GM10266 (cell line): ENCODE data around the gene SH3RF3.
A peak's percentile ranks its signal among the peaks of the same experiment; 100 is the strongest.

Source experiments
- DNase-seq: peaks from one replicate; pipeline ENCODE4 v3.0.0; 2012; ENCODE audit errors: extremely low spot score
- TF ChIP-seq, protein P1 (sequence below): IDR thresholded peaks from 2 replicates; pipeline ENCODE4 v1.5.1; 2012; ENCODE audit warnings: mild to moderate bottlenecking, low read depth; ENCODE audit not compliant: control insufficient read depth, insufficient read depth; ENCODE audit errors: missing control alignments

Gene SH3RF3

DNA sequence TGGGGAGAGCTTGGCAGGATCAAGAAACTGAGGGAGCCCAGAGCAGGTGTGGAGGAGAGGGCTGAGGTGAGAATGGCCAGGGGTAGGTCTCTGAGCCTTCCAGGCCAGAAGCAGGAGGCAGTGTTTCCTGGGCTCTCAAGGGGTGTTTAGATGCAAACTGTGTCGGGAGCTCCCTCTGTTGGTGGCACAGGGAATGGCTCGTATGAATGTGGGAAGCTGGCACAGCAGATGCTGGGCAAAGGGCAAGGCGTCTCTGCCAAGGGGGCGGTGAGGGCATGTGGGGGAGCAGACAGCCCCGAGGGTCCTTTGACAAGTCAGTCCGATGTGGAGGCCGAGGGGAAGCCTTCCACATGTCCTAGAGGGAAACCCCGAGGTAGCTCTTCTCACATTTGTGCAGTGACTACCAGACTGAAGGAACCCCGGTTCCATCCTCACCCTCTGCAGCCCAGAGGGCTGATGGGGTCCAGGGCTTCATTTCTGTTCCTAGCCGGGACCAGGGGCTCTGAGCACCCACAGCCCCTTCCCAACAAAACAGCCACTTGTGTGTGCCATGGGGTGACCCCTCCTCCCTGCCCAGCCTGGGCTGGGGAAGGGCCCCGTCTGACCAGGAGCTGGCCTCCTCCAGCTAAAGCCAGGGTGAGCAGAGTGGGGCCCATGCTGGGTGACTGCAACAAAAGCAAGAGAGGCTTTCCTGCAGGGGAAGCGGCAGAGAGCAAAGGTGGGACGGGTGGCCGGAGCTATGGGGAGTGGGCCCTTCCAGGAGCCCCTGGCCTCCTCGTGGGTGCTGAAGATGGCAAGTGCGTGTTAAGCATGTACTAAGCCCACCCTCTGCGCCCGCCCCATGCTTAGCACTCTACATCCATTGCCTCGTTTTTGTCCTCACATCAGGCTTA is 381.4 kb downstream of the SH3RF3 start:
- TF ChIP-seq, protein P1, sequence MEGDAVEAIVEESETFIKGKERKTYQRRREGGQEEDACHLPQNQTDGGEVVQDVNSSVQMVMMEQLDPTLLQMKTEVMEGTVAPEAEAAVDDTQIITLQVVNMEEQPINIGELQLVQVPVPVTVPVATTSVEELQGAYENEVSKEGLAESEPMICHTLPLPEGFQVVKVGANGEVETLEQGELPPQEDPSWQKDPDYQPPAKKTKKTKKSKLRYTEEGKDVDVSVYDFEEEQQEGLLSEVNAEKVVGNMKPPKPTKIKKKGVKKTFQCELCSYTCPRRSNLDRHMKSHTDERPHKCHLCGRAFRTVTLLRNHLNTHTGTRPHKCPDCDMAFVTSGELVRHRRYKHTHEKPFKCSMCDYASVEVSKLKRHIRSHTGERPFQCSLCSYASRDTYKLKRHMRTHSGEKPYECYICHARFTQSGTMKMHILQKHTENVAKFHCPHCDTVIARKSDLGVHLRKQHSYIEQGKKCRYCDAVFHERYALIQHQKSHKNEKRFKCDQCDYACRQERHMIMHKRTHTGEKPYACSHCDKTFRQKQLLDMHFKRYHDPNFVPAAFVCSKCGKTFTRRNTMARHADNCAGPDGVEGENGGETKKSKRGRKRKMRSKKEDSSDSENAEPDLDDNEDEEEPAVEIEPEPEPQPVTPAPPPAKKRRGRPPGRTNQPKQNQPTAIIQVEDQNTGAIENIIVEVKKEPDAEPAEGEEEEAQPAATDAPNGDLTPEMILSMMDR = peak; percentile 92
- peak; percentile 78 for DNase-seq

DNA sequence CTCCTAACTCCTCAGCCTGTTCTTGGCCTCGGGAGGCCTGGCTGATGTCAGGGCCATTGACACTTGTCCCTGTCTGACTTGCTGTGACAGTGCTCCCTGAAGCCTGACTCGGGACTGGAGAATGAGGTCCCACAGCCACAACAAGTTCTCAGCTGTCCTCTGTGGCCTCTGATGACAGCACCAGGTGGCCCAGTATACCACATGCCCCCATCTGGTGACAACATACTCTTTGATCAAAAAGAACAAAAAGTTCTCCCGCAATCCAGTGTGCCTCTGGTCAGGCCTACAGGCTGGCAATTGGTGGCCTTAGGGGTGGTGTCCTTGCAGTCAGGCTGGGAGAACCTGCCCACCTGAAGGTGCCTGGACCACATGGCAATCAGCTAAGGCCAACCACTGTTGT is 382.2 kb downstream of the SH3RF3 start:
- DNase-seq = no peak
- TF ChIP-seq, protein P1 = no peak

DNA sequence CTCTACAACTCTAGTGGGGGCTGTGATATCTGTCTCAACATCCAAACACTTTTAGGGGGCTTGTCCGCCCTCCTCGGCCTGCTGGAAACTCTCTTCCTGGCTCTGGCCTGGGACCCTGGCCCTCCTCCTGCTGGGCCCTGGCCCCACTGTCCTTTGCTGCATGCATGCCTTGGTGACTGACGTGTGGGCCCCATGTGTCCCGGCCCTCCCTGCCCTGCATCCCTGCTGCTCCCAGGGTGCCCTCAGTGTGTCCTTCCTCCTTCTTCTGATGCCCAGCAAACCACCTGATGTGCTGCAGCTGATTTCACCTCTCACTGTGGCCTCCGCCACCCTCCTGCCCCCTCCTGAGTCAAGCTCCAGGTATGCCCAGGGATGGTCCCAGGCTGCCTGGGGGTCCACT is 383.1 kb downstream of the SH3RF3 start:
- TF ChIP-seq, protein P1 = no peak
- DNase-seq = no peak

DNA sequence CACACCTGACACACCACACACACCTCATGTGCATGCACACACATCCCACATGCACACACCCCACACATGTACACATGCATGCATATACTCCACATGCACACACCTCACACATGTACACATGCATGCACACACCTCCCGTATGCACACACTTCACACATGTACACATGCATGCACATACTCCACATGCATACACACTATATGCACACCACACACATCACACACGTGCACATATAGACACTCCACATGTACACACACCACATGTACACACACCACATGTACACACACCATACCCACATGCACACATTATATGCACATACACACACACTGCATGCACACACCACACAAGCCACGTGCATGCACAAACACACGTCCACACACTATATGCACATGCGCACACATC is 384.2 kb downstream of the SH3RF3 start:
- TF ChIP-seq, protein P1 = no peak
- DNase-seq = no peak

DNA sequence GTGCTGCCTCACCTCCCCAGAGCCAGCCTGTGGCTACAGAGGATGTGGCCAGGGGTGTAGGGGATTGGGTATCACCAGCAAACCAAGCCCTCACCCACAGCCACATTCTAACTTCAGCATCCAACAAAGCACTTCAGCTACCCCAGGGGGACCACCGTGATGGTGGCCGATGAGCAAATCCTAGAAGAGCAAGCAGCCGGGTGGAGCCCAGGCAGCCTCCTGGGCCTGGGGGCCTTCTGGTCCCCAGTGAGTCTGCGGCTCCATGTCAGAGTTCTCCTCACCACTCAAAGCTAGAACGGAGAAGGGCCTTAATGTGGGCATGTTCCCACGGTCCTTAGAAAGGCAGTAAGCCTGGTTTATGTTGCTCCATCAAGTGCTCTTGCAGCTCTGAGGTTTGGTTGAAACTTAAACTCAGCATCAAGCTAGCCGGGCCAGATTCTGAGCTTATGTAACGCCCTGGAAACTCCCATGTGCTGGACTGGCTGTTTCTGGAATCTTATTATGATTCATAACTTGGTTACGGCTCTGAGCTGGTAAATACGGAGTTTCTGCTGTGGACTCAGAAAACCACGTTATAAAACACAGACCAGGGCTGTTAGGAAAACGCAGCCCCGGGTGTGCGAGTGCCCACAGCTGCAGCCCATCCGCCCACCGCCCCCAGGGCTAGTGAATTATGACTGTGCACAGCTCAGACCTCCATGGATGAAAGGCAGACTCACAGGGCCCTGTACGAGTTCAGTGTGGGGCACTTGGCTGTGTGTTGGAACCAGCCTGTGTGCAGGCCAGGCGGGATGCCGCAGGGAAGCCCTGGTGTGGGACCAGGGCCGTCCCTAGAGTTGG is 385.0 kb downstream of the SH3RF3 start:
- peak; percentile 55 for DNase-seq
- TF ChIP-seq, protein P1 = no peak

DNA sequence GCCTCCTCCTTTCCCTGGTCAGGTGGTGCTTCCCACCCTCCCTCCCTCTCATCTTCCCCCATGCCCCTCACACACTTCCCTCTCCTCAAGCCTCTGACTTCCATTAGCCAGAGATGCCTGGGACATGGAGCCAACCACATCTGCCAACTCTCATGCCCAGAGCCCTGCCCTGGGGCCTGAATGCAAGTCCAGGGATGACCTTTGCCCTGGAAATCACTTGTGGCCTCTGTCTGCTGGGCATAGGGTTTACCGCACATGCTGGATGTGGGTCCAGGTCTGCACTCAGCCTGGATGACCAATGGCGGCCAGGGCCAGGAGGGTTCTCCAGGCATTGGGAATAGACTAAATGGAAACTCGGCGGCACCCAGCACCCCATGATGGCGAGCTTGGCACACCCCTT is 385.9 kb downstream of the SH3RF3 start:
- no peak for DNase-seq
- TF ChIP-seq, protein P1 = no peak
